Measurements from ENCODE around the gene MPP4.

The MPP4 gene, protein sequence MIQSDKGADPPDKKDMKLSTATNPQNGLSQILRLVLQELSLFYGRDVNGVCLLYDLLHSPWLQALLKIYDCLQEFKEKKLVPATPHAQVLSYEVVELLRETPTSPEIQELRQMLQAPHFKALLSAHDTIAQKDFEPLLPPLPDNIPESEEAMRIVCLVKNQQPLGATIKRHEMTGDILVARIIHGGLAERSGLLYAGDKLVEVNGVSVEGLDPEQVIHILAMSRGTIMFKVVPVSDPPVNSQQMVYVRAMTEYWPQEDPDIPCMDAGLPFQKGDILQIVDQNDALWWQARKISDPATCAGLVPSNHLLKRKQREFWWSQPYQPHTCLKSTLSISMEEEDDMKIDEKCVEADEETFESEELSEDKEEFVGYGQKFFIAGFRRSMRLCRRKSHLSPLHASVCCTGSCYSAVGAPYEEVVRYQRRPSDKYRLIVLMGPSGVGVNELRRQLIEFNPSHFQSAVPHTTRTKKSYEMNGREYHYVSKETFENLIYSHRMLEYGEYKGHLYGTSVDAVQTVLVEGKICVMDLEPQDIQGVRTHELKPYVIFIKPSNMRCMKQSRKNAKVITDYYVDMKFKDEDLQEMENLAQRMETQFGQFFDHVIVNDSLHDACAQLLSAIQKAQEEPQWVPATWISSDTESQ

DNA sequence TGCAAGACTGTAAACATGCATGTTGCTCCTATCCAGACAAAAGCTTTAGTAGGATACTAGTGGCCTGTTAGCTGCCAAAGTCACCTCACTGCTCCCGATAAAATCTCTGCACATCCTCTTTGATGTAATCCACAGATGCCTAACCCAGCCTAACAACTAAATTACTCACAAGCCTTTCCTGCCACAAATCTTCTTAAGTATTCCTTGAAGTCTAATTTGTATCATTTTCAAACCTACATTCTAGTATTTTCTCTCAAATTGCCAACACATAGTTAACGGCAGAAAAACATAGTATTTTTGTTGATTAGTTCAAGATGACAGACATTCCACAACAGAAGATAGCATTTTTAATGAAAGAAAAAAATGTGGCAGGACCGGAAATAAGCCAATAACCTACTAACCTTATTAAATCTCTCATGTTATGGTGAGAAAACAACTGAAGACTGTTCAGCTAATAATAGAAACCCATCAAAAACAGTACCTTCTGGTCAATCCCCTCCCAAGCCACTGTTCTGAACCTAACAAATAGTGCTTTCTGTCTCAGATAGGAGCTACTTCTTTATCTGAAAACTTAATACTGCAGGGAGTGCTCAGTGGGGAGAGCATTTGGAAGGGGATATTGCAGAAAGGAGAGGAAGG lies at the start of gene MPP4:
Gene MPP4, minus strand, starts transcription at position 57 of the 639 bp plus-strand sequence. CDS start 4,690 bp downstream, outside the sequence.
- DNase-seq, result no peak

DNA sequence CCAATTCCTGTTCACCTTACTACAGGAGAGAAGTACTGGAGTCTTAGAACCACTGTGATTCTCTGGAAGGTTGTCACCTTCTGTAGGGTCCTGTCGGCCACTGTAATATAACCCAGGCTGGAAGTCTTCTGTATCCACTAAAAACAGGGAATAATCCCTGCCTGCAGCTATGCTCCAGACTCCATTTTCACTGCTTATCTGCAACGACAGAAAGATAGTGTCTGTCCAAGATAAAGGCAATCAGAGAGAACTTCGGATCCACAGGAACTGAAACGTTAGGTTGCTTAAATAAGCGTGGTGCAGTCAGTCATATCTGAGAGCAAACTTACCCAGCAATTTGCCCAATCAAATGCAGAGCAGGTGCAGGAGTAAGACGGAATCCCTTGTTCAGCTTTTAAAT lies 48.1 kb upstream of the MPP4 start:
- DNase-seq, result no peak

DNA sequence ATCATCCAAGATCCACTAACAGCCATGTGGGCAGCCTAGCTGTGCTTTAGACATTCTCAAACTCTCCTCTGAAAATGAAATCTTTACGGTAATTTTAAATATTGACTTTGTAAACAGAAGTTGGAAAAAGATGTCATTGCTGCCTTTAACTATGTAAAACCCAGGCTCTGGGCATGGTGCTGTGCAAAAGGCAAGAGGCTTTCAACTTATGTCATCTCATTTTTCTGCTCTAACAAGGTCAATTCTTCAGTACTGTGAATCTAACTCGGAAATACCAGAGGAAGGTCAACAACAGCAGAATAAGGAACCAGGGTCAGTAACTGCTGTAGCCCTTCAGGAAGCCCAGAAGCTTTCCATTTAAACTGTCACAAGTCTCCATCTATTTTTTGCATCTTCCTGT lies 37.0 kb upstream of the MPP4 start:
- no peak for DNase-seq

DNA sequence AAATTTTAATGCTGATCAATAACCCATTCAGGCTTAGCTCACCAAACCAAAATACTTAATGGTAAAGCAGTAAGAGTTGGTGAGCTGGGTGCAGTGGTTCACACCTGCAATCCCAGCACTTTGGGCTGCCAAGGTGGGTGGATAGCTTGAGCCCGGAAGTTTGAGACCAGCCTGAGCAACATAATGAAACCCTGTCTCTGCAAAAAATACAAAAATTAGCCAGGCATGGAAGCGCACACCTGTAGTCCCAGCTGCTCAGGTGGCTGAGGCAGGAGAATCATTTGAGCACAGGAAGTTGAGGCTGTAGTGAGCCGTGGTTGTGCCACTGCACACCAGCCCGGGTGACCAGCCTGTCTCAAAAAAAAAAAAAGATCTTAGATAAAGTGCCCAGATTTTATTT lies 35.7 kb upstream of the MPP4 start:
- DNase-seq, result no peak

DNA sequence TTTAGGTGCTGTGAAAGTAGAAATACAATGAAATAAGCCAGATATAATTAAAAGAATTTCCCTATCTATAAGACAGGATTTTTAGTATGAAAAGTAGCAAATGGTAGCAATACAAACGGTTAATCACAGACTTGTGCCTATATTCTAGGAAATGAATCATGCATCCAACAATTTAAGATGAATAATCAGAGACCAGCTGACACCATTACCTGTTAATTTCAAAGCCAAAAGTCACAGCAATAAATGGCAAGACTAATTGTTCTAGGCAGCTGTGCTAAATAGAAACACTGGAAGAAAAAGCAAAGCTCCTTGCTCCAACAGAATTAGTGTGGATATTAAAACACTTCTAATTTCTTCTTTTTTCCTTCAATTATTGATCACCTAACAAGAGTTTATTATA lies 35.1 kb upstream of the MPP4 start:
- DNase-seq, result no peak

DNA sequence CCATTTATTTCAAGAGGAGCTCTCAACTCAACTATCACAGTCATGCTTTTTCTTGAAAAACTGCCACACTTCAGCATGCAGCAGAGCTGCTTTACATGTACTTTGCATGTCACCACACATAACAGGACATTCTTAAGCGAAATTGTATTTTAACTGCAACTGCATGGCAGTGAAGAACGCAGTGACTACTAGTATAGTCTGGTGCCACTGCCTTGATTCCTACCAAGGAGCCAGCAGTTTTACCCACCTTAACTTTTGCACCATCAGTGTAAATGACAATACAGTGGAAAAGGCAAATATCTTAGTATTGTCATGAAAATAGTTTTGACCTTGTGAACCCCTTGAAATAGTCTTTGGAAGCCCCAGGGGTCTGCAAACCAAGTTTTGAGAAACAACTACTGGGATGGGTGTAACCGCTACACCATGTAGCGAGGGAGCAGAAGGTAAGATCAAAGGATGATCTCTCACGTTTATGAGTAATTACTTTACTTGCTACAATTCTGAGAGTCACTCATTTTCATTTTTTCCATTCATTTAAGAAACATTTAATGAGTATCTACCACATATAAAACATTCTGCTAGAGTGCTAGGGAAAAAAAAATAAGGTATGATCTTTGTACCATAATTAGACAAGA lies 32.3 kb upstream of the MPP4 start:
- DNase-seq, result no peak

DNA sequence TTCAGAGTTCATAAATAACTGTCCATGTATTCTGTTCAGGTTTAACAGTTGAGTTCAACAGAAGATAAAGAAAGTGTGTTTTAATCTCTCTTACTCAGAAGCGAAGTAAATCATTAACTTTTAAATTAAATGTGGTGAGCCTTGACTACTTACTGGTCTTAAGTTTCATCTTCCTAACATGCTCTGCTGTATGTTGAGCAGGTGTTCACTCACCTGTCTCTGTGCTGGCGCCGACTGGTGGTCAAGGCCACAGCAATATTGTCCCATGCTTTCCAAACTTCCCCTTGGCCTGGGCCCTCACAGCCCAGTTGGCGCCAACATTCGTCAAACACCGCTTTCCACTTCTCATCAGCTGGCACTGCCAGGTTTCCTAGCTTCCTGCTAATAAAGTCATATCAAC lies 17.0 kb upstream of the MPP4 start:
- no peak for DNase-seq

DNA sequence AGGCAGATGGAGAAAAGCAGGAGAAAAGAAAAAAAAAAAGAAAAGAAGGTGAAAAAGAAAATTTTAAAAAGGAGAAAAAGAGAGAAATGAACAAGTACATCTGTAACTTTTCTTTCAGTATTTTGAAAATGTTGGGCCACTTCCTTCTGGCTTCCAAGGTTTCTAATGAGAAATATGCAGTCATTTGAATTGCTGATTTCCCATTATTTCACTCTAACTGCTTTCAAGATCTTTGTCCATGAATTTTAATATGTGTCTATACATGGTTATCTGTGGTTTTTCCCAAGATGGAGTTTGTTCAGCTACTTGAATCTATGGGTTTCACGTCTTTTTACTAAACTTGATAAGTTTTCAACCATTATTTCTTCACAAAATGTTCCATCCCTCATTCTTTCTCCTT lies 14.3 kb upstream of the MPP4 start:
- no peak for DNase-seq

DNA sequence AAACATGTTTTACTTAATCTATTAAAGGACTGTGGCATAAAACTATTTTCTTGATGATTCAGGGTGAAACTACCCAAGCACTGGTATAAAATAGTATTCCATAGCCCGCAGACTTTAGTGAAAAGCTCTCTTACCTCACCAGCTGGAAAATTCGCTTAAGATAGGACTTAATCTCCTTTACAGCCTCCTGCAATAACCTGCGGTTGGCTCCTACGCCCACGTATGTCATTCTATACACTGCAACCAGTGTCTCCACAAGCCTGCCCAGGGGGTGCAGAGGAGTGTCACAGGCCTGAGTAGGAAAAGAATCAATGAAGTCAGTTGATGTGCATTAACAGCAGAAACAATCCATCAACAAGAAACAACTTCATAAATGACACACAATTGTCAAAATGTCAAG lies 11.3 kb upstream of the MPP4 start:
- no peak for DNase-seq

DNA sequence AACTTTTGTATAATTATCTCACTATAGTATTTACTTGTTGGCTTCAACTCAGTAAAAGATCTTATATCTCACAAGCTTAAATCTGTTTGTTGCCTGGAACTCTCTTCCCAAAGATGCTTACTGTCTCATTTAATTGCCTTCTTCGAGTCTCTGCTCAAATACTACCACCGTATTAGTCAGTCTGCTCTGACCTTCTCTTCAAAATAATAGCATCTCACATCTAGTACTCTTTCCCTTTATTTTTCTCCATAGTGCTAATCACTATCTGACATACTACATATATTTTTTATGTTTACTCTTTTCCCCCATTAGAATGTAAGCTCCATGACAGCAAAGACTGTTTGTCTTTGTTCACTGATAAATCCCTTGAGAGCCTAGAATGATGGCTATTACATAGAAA lies 10.6 kb upstream of the MPP4 start:
- no peak for DNase-seq

DNA sequence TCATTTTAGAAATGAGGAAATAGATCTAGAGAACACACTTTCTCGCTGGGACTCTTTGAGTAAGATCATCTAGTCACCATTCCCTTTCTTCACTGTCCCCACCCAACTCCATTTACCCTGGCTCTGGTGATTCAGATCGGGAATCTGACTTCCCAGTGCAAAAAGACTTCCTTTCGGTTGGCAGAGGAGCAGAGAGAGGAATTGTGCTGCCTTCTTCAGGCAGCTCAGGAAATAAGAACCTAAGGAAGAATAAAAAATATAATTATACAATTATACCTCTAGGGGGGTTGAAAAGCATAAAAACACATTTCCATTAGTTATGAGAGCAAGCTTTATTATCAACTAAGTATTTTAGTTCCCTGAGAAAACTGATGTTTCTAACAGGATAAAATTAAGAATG lies 9.3 kb upstream of the MPP4 start:
- no peak for DNase-seq

DNA sequence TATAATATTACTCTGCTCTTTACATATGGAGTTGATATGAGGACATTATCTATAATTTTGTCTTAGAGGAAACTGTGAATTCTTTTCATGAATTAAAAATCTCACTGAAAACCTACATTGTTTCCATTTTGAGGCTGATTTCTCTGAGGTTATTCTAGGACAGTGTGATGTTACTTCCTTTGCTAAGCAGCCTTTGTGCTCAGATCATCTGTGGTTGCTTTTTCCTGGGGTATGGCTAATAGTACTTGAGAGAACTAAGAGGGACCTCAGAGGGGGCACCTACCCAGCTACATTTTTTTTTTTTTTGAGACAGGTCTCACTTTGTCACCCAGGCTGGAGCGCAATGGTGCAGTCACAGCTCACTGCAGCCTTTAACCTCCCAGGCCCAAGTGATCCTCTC lies 8.7 kb upstream of the MPP4 start:
- no peak for DNase-seq

DNA sequence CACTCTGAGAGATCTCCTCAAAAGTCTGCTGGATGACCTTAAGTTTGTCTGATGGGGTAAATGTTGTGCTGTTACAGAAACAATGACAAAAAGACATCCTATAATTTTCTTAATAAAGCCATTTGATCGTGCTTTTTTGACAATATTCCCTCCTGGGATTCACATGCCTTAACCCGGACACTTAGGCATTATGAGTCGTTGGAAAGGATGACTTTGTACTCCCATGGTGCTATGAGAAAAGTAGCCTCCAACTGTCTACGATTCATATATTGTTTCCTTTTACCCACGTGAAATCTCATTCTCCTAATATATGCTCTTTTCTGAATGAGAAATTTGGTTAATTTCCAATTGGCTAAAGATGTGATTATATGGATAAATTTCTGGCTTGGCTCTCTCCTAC lies 6.1 kb upstream of the MPP4 start:
- no peak for DNase-seq

DNA sequence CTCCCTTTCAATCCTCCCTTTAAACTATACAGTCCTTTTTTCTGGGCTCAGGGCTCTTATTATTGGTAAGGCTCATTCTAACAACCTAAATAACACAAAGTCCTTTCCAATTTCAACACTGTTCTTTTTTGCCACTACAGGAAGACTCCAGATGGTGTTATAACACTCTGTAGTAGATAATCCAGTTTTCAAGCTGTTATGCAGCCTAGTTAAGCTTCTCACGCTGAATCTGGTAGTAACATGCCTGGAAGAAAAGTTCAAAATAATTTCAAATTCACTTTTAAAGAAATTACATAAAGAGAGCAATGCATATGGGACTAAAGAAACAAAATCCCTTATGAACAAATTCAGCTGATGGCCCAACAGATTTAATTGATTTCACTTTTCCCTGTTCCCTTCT lies 3.2 kb upstream of the MPP4 start:
- no peak for DNase-seq

DNA sequence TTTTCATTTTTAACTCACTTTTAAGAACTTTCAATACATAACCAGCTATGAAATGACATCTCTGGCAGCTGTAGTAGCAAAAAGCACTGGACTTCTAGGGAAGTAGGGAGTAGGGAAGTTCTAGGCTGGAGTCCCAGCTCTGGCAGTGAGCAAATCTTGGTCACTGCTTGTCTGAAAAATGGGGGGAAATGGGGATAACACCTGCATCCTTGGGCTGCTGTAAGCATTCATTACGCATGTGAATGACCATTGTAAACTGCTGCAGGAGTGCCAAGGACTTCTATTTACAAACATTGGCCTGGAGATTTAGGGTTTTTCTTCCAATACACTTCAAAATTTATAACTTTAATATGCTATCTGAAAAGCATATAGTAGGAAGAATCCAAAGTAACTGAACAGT lies 972 bp upstream of the MPP4 start:
- no peak for DNase-seq

DNA sequence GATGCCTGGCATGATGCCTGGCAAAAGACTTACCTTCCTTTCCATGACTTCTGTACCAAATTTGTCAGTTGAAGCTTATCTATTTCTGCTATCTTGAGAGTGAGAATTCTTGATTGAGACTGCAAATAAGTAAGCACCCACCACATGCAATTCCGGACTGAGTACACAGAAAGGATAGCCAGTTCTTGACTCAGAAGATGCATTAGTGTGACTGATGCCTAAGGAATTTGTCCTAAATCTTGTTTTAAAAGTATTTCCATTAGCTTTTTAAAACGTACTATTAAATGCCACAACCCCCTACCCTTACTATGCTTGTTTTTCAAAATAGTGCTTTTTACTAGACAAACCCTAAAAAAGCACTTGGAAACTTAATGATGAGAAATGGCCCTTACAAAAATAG lies 545 bp downstream of the MPP4 start:
- no peak for DNase-seq

DNA sequence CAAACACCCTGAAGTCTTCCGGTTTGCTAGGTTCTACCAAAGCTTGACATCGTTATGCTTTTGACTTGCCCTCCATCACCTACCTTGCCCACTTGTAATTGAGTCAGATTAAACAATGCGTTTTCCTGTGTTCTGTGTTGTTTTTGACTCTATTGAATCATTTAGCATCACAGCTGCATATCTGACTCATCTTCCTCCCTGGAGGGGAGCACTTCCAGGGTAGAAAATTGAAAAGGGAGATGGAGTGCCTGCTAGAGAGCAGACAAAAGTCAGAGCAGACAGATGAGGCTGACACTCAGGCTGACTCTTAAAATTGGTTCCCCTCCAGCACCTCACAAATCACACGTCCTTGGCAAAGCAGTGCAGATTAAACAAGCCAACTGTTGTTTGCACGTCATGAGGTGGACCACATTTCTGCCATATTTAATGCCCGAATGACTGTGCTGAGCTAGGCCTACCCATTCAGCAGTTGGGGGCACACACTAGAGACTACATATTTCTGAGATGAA lies 2.2 kb downstream of the MPP4 start:
- no peak for DNase-seq

DNA sequence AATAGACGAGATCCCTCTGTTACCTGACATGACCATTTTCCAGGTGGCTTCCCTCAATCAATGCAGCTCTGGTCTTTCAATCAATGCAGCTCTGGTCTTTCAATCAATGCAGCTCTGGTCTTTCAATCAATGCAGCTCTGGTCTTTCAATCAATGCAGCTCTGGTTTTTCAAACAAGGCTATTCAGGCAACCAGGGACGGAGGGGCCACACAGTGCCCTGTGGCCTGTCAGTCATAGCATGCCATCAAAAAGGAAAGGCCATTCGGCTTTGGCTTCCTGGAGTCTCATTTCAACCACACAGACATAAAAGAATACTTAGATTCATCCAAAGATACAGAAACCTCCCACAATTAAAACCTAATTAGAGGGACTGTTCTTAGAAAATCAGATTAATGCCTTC lies 13.3 kb downstream of the MPP4 start:
- no peak for DNase-seq

DNA sequence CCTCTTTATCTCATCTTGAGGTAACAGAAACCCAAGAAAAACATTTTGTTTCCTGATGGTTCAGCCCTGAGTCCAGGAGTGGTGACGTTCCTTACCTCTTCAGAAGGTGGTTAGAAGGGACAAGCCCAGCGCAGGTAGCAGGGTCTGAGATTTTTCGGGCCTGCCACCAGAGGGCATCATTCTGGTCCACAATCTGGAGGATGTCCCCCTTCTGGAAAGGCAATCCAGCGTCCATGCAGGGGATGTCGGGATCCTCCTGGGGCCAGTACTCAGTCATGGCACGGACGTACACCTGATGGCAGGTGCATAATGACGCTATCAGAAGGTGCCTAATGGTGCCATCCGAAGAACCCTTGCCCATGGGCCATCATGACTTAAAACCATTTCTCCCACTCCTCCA lies 17.7 kb downstream of the MPP4 start:
- DNase-seq, result no peak

DNA sequence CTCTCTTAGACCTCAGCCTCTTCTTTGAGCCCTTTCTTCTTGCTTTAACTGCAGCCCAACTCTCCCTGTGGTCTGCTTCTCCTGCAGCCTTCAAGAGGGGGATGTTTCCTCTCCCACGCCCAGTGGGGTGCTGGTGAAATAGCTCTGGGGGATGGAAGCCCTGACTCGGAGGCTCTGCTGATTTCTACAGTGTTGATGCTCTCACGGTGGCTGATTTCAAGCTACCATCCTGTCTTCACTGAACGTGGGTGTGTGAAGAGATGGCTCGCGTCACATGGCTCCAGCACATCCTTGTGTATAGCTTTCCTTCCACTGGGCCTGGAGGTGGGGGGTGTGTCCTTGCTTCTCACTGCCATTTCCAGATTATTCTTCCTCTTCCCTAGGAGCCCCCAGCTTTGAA lies 20.0 kb downstream of the MPP4 start:
- DNase-seq, result no peak

DNA sequence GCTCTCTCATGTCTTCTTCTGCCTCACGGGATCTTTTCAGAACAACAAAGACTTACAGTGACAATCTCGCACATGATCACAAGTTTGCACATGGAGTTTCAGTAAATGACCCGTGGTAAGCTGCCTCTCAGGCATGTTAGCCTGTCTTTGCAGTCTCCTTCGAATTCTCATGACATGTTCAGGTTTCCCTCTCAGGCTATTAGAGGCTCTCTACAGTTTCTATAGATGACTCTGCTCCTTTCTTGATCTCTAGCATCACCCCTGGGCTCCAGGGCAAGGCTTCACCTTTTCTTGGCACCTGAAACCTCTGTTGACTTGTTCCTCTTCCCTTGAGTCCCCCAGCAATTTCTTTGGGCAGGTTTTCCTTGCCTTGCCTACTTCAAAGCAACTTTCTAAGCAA lies 23.0 kb downstream of the MPP4 start:
- no peak for DNase-seq

DNA sequence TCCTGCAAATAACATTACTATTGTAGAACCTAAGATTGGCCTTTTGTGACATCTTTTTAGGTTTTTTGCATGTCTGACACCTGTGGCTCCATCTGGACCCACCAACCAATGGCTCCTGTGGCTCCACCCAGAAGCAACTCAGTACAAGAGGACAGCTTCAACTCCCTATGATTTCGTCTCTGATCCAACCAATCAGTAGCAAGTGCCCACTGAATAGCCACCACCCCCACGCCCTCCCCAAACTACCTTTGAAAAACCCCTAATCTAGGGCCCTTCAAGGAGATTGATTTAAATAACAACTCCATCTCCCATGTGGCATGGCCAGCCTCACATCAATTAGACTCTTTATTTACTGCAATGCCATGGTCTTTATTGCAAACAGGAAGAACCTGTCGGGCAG lies 23.6 kb downstream of the MPP4 start:
- no peak for DNase-seq

DNA sequence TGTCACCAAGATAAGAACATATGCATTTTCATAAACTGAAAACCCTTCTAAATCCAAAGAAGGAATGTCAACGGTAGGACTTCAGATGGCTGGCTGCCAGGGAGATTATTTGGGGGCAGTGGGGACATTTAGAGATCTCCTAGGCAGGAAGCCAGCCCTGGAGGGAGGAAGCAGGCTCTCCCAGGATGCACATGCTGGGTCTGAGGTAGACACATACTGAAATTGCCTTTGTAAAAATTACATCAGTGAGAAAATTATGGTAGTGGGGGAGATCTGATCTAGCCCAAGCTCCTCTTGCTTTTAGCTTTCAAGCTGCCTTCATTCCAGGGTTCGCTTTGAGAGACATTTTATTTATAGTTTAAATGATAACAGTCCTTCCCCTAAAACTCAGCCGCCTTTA lies 24.1 kb downstream of the MPP4 start:
- DNase-seq, result no peak

DNA sequence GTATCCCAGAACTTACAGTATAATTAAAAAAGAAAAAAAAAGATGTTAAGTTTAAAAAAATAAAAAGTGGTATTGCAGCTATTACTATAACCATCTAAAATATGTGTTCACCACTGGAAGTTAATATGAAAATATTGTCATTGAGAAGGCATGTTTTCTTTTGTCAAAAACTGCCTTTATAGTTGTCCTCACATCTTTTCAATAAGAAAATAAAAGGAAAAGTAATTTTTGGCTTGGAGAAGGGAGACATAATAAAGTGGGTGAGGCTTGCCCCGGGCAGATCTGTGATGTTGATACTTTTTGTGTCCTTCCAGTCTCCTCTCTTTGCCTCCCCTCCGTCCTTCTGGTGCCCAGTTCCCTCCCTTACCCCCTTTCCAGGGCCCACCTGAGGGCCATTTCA lies 24.9 kb downstream of the MPP4 start:
- DNase-seq, result no peak
